GM12878 (cell line): ENCODE data around the gene UNC80. TPM values are rescaled to one million over a fixed set of nuclear protein-coding genes. Genes with fewer than 3 reads are reported as not detected.
"Not testable (repeated sequence)": the region's sequence is repeated elsewhere in the genome, so short reads cannot be mapped to it uniquely, and the experiment has no call there.

Experiments
- ATAC-seq: fragments of 200-7000 bp; cut with Tn5 transposase; 3 replicates; pipeline ENCODE4 v1.9.1; 2020; ENCODE audit warnings: mild to moderate bottlenecking, moderate library complexity
- BruUV-seq: library from RNA; stranded (reverse); fragments of 400-500 nt; replicated peaks from 2 replicates; lab custom pipeline; 2021; lab: Mats Ljungman, UMichigan
- CTCF ChIA-PET: fragments of 300-600 bp; sonication (Branson Sonifier 250); formaldehyde crosslinking; extraction: SDS; loops from one replicate; lab custom pipeline; 2021; ENCODE audit warnings: inconsistent platforms; lab: Yijun Ruan, JAX
- POLR2A ChIA-PET: fragments of 350-600 bp; formaldehyde crosslinking; extraction: SDS; loops from one replicate; lab custom pipeline; 2021; ENCODE audit warnings: inconsistent platforms; lab: Charles Lee
- RAD21 ChIA-PET: fragments of 300-600 bp; sonication (Branson Sonifier 250); formaldehyde crosslinking; loops from one replicate; lab custom pipeline; 2023; ENCODE audit warnings: antibody characterized with exemption; ENCODE audit not compliant: unreplicated experiment; lab: Charles Lee
- SMC1A ChIA-PET: fragments of 300-600 bp; sonication (Branson Sonifier 250); formaldehyde crosslinking; loops from one replicate; lab custom pipeline; 2023; ENCODE audit not compliant: unreplicated experiment, uncharacterized antibody; lab: Charles Lee
- DNase-seq: peaks from one replicate; pipeline ENCODE4 v3.0.0-alpha.2; 2011; ENCODE audit warnings: low read depth, low spot score
- FAIRE-seq: peaks from 3 replicates; lab custom pipeline; 2011; peaks lifted over from hg19 to GRCh38; lab: Jason Lieb, UNC
- H2AFZ ChIP-seq: 2 replicates; pipeline ENCODE4 v1.6.0; 2011; ENCODE audit warnings: low read depth, low read length, control low read depth; ENCODE audit not compliant: control insufficient read depth
- H3K27ac ChIP-seq: 2 replicates; pipeline ENCODE4 v1.5.1; 2011; ENCODE audit warnings: control low read depth; ENCODE audit not compliant: control insufficient read depth, insufficient read depth
- H3K27me3 ChIP-seq, 2 experiments: replicated peaks in 1 of 2; 2 replicates each; pipeline versions ENCODE4 v1.6.0 to v1.6.1; 2011; ENCODE audit warnings: low read length in 1 of 2; ENCODE audit not compliant: control insufficient read depth in 2 of 2, insufficient read depth in 2 of 2
- H3K36me3 ChIP-seq, 2 experiments: 2 replicates each; pipeline ENCODE4 v1.5.1; 2011; ENCODE audit warnings: low read length in 1 of 2; ENCODE audit not compliant: control insufficient read depth in 2 of 2, insufficient read depth in 2 of 2
- H3K4me1 ChIP-seq: 2 replicates; pipeline ENCODE4 v1.6.1; 2011; ENCODE audit warnings: mild to moderate bottlenecking, low read length, moderate library complexity, mixed read lengths; ENCODE audit not compliant: control insufficient read depth, insufficient read depth
- H3K4me2 ChIP-seq: 2 replicates; pipeline ENCODE4 v1.6.0; 2011; ENCODE audit warnings: control low read depth; ENCODE audit not compliant: control insufficient read depth, insufficient read depth
- H3K4me3 ChIP-seq: fragments of 200-600 bp; sonication (generic); 2 replicates; pipeline ENCODE4 v1.5.1; 2016
- H3K79me2 ChIP-seq: 2 replicates; pipeline ENCODE4 v1.6.0; 2011; ENCODE audit warnings: low read length; ENCODE audit not compliant: control insufficient read depth, insufficient read depth
- H3K9ac ChIP-seq: 2 replicates; pipeline ENCODE4 v1.8.0; 2011; ENCODE audit warnings: low read length, control low read depth, mixed read lengths; ENCODE audit not compliant: control insufficient read depth, insufficient read depth
- H3K9me3 ChIP-seq: replicated peaks from 3 replicates; pipeline ENCODE4 v1.5.1; 2011; ENCODE audit warnings: mild to moderate bottlenecking, low read length; ENCODE audit not compliant: control insufficient read depth, insufficient read depth
- H4K20me1 ChIP-seq: 2 replicates; pipeline ENCODE4 v1.6.0; 2011; ENCODE audit not compliant: control insufficient read depth, insufficient read depth
- ETV6 ChIP-seq, 2 experiments: fragments of 450-650 bp in 1 of 2; IDR thresholded peaks in 1 of 2; conservative IDR thresholded peaks in 1 of 2; 2 replicates each; pipeline ENCODE4 v1.6.1; 2014; ENCODE audit warnings: antibody characterized with exemption in 1 of 2, borderline replicate concordance in 1 of 2, low read depth in 1 of 2, mild to moderate bottlenecking in 1 of 2, moderate library complexity in 1 of 2
- FOXM1 ChIP-seq: IDR thresholded peaks from 2 replicates; pipeline ENCODE4 v1.6.1; 2012; ENCODE audit warnings: low read depth, mild to moderate bottlenecking, inconsistent platforms, low read length, moderate library complexity
- HDAC2 ChIP-seq: fragments of 200-600 bp; sonication (generic); IDR thresholded peaks from 2 replicates; pipeline ENCODE4 v1.6.1; 2017
- MXI1 ChIP-seq: fragments of 150-350 bp; IDR thresholded peaks from 2 replicates; pipeline ENCODE4 v1.6.1; 2011; ENCODE audit warnings: low read depth, mild to moderate bottlenecking, inconsistent platforms, low read length, improper control_type of control experiment
- MYC ChIP-seq: IDR thresholded peaks from 2 replicates; pipeline ENCODE4 v1.6.1; 2011; ENCODE audit warnings: mild to moderate bottlenecking, low read length, moderate library complexity, inconsistent platforms; ENCODE audit not compliant: insufficient read depth, insufficient replicate concordance, insufficient read length, severe bottlenecking
- NBN ChIP-seq: fragments of 450-650 bp; IDR thresholded peaks from 2 replicates; pipeline ENCODE4 v1.6.1; 2016
- POLR2AphosphoS2 ChIP-seq: IDR thresholded peaks from 2 replicates; pipeline ENCODE4 v1.6.1; 2011; ENCODE audit warnings: low read depth, mild to moderate bottlenecking, low read length, improper control_type of control experiment, moderate library complexity
- RBBP5 ChIP-seq: fragments of 200-600 bp; sonication (generic); conservative IDR thresholded peaks from 2 replicates; pipeline ENCODE4 v1.6.1; 2016
- TBL1XR1 ChIP-seq: IDR thresholded peaks from 2 replicates; pipeline ENCODE4 v1.6.1; 2012; ENCODE audit warnings: low read depth, low read length, improper control_type of control experiment
- USF1 ChIP-seq: IDR thresholded peaks from 2 replicates; pipeline ENCODE4 v1.6.1; 2011; ENCODE audit warnings: borderline replicate concordance, low read depth, mild to moderate bottlenecking, moderate library complexity, mixed read lengths, low read length; ENCODE audit not compliant: insufficient read depth; ENCODE audit errors: extremely low read length
- ZNF217 ChIP-seq: fragments of 450-650 bp; IDR thresholded peaks from 2 replicates; pipeline ENCODE4 v1.6.1; 2017; ENCODE audit warnings: antibody characterized with exemption, mild to moderate bottlenecking
- ZNF24 ChIP-seq: fragments of 450-650 bp; IDR thresholded peaks from 2 replicates; pipeline ENCODE4 v1.6.1; 2017; ENCODE audit warnings: antibody characterized with exemption, mild to moderate bottlenecking
- ZSCAN29 ChIP-seq: fragments of 450-650 bp; IDR thresholded peaks from 2 replicates; pipeline ENCODE4 v1.6.1; 2017; ENCODE audit warnings: mild to moderate bottlenecking, moderate library complexity
- WGBS: methylation state at CpG from one replicate; pipeline ENCODE4 v1.1.6; 2016; ENCODE audit warnings: low lambda C conversion rate; ENCODE audit not compliant: insufficient replicate concordance, insufficient coverage; ENCODE audit errors: missing lambda C conversion rate; 5-methylcytosine and 5-hydroxymethylcytosine counted together
- in situ Hi-C: fragments of 300-500 bp; cut with MboI; formaldehyde crosslinking; loops from 9 replicates; pipeline ENCODE4 v1.14.3; 2018; ENCODE audit warnings: mixed read lengths
- intact Hi-C: fragments of 100-400 bp; cut with micrococcal nuclease; formaldehyde crosslinking; loops from one replicate; pipeline ENCODE4 v1.14.2; 2022; ENCODE audit not compliant: unreplicated experiment
- polyA plus RNA-seq, 11 experiments: library from polyadenylated mRNA; depleted of rRNA in 4 of 11; unstranded in 6 of 11; stranded (reverse) in 5 of 11; fragments of >200 nt; fragmentation: Nextera tagmentation in 4 of 11; fragmentation: Illumina TruSeq in 1 of 11; extraction: Ambion mirVana in 4 of 11; extraction: Trizol in 1 of 11; gene quantifications; 1 replicate in 1 of 11; 2 replicates in 10 of 11; pipeline versions ENCODE4 v1.2.1 to v1.2.3, GENCODE V29; 2011 to 2016; ENCODE audit warnings: inconsistent platforms in 2 of 11, missing spikeins in 2 of 11, low read depth in 1 of 11
- total RNA-seq, 4 experiments: library from RNA; depleted of rRNA in 3 of 4; stranded (reverse); fragments of >200 nt in 3 of 4; fragmentation: Illumina TruSeq in 1 of 4; extraction: Trizol in 1 of 4; gene quantifications; 2 replicates each; pipeline versions ENCODE4 v1.2.1 to v1.2.3, GENCODE V29; 2013 to 2021
- TF ChIP-seq, protein P1 (sequence below): fragments of 450-650 bp; IDR thresholded peaks from 2 replicates; pipeline ENCODE4 v1.6.1; 2018; ENCODE audit warnings: borderline replicate concordance, mild to moderate bottlenecking; ENCODE audit not compliant: partially characterized antibody

The UNC80 gene
- total and polyA plus RNA-seq, 10 of the 15 experiments (the other 5 are each of a cell fraction or from before 2014, with no cell fraction given) = not detected

DNA sequence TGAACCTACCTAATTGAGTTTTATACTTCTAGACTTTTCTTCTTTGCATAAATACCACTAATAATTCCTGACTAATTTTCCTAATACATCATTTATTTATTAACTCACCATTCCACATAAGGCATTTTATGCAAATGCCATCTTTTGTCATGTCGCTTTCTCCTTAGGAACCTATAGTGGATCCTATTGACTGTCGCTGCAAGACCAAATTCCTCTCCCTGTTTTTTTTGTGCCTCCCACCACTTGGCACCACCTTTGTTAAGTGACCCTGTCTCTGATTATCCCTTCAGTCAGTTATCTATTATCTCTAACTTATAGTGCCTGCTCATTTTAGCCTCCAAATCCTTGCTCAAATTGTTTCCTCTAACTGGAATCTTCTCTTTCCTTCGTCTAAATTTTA lies 19.5 kb downstream of the UNC80 start (continued):
- no peak for TF ChIP-seq POLR2AphosphoS2
- TF ChIP-seq ZNF217 = no peak
- no peak for TF ChIP-seq MXI1

DNA sequence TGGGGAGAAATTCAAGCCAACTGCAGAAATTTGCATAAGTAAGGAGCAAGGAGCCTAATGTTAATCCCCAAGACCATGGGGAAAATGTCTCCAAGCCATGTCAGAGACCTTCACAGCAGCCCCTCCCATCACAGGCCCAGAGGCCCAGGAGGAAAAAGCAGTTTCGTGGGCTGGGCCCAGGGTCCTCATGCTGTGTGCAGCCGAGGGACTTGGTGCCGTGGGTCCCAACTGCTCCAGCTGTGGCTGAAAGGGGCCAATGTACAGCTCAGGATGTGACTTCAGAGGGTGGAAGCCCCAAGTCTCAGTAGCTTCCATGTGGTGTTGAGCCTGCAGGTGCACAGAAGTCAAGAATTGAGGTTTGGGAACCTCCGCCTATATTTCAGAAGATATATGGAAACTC lies 23.8 kb downstream of the UNC80 start:
- intact Hi-C loops = loop anchor here (10.0 kb wide), 1 partner anchor 399 kb away; no protein-coding TSS in a partner anchor
- H4K20me1 ChIP-seq, ATAC-seq, BruUV-seq, H2AFZ ChIP-seq, H3K4me3 ChIP-seq, SMC1A ChIA-PET, FAIRE-seq, H3K27me3 ChIP-seq, DNase-seq, H3K9me3 ChIP-seq, H3K79me2 ChIP-seq, in situ Hi-C loops, RAD21 ChIA-PET, H3K36me3 ChIP-seq, H3K27ac ChIP-seq, POLR2A ChIA-PET, H3K4me1 ChIP-seq, H3K9ac ChIP-seq, H3K4me2 ChIP-seq: not testable (repeated sequence)
- CTCF ChIA-PET = interaction anchor here (0.7 to 1.0 kb wide), 2 partner anchors 11 to 69 kb away, joined by 3 read pairs; no protein-coding TSS in a partner anchor
- 37% methylated on average over 4 of the region's 4 CpGs for WGBS

- Histone ChIP-seq H3K27ac (no peak overlapping the region), H4K20me1 (no peaks in the 10 kb centered on the region), H3K9ac (no peak overlapping the region), H3K4me1 (no peaks in the 10 kb centered on the region), H3K79me2 (no peaks in the 10 kb centered on the region), H3K9me3 (no peaks in the 10 kb centered on the region), H3K27me3 (no peaks in the 10 kb centered on the region), H3K4me3 (no peak overlapping the region), H3K4me2 (no peak overlapping the region), H2AFZ (no peak overlapping the region), H3K36me3 (no peaks in the 10 kb centered on the region)
- CTCF ChIA-PET = no interaction called here
- no peak for FAIRE-seq
- ATAC-seq = no peak
- in situ Hi-C loops (no loop called here), intact Hi-C loops (no loop called here)
- POLR2A ChIA-PET = no interaction called here
- SMC1A ChIA-PET = no interaction called here
- no peak for DNase-seq
- RAD21 ChIA-PET = no interaction called here
- 0% methylated on average over 1 of the region's 1 CpG for WGBS
- BruUV-seq = no TSS peak
- TF ChIP-seq, protein P1, sequence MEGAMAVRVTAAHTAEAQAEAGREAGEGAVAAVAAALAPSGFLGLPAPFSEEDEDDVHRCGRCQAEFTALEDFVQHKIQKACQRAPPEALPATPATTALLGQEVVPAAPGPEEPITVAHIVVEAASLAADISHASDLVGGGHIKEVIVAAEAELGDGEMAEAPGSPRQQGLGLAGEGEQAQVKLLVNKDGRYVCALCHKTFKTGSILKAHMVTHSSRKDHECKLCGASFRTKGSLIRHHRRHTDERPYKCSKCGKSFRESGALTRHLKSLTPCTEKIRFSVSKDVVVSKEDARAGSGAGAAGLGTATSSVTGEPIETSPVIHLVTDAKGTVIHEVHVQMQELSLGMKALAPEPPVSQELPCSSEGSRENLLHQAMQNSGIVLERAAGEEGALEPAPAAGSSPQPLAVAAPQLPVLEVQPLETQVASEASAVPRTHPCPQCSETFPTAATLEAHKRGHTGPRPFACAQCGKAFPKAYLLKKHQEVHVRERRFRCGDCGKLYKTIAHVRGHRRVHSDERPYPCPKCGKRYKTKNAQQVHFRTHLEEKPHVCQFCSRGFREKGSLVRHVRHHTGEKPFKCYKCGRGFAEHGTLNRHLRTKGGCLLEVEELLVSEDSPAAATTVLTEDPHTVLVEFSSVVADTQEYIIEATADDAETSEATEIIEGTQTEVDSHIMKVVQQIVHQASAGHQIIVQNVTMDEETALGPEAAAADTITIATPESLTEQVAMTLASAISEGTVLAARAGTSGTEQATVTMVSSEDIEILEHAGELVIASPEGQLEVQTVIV = no peak
- no peak for TF ChIP-seq TBL1XR1
- TF ChIP-seq MYC = no peak
- TF ChIP-seq FOXM1 = no peak
- TF ChIP-seq RBBP5 = no peak
- no peak for TF ChIP-seq USF1
- TF ChIP-seq ETV6 (conservative IDR thresholded peaks at IDR 0.05 in 1 of 2, IDR thresholded peaks at IDR 0.05 in 1 of 2; ENCODE audit: borderline replicate concordance in 1 of 2, low read depth in 1 of 2) = no peak
- no peak for TF ChIP-seq ZSCAN29
- no peak for TF ChIP-seq HDAC2
- no peak for TF ChIP-seq ZNF24
- TF ChIP-seq NBN = no peak
Measured at GRCh38 chr2:209805351-209805750, 33.7 kb downstream of the UNC80 start.
